ENCODE measurements around the gene DDR2. TPM values are rescaled to one million over a fixed set of nuclear protein-coding genes. Genes with fewer than 3 reads are reported as not detected.

DDR2 gene
- total RNA-seq, 1 experiment from 2014 or later = 1.9 TPM

DNA sequence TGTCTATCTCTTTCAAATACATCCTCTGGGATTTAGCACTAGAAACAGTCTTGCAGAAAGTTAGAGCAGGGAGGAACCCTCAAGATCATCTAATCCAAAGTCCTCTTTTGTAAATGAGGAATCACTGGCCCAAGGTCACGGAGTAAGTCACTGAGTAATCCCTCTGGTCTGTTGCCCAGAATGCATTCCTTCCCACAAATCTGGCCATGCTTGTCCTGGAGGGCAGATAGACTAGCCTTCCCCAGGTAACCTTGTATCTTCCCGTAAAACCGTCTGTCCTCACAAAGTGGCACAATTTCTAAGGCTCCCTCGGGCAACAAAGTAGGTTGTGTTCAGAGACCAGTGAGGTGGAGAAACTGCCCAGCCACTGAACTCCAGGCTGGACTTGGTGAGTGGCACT lies 46.2 kb downstream of the DDR2 start:
- H3K9me3 ChIP-seq (ENCODE audit: control insufficient read depth, insufficient read depth, low read depth, low read length) = no peaks in the 10 kb centered on the region
- no peak overlapping the region for H3K4me3 ChIP-seq (ENCODE audit: low read depth in 2 of 2, low read length in 2 of 2)
- intact Hi-C loops (cut with micrococcal nuclease; ENCODE audit: unreplicated experiment) = no loop called here
- TF ChIP-seq SIN3A (IDR thresholded peaks at IDR 0.05; ENCODE audit: borderline replicate concordance, insufficient read depth, low read depth, low read length) (no peak), TCF7L2 (IDR thresholded peaks at IDR 0.05; ENCODE audit: low read depth, low read length) (no peak), POLR2AphosphoS5 (IDR thresholded peaks at IDR 0.05; ENCODE audit: low read depth, low read length) (no peak)
- TF ChIP-seq, protein P1, sequence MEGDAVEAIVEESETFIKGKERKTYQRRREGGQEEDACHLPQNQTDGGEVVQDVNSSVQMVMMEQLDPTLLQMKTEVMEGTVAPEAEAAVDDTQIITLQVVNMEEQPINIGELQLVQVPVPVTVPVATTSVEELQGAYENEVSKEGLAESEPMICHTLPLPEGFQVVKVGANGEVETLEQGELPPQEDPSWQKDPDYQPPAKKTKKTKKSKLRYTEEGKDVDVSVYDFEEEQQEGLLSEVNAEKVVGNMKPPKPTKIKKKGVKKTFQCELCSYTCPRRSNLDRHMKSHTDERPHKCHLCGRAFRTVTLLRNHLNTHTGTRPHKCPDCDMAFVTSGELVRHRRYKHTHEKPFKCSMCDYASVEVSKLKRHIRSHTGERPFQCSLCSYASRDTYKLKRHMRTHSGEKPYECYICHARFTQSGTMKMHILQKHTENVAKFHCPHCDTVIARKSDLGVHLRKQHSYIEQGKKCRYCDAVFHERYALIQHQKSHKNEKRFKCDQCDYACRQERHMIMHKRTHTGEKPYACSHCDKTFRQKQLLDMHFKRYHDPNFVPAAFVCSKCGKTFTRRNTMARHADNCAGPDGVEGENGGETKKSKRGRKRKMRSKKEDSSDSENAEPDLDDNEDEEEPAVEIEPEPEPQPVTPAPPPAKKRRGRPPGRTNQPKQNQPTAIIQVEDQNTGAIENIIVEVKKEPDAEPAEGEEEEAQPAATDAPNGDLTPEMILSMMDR (IDR thresholded peaks at IDR 0.05) = no peak
- TF ChIP-seq, protein P2, sequence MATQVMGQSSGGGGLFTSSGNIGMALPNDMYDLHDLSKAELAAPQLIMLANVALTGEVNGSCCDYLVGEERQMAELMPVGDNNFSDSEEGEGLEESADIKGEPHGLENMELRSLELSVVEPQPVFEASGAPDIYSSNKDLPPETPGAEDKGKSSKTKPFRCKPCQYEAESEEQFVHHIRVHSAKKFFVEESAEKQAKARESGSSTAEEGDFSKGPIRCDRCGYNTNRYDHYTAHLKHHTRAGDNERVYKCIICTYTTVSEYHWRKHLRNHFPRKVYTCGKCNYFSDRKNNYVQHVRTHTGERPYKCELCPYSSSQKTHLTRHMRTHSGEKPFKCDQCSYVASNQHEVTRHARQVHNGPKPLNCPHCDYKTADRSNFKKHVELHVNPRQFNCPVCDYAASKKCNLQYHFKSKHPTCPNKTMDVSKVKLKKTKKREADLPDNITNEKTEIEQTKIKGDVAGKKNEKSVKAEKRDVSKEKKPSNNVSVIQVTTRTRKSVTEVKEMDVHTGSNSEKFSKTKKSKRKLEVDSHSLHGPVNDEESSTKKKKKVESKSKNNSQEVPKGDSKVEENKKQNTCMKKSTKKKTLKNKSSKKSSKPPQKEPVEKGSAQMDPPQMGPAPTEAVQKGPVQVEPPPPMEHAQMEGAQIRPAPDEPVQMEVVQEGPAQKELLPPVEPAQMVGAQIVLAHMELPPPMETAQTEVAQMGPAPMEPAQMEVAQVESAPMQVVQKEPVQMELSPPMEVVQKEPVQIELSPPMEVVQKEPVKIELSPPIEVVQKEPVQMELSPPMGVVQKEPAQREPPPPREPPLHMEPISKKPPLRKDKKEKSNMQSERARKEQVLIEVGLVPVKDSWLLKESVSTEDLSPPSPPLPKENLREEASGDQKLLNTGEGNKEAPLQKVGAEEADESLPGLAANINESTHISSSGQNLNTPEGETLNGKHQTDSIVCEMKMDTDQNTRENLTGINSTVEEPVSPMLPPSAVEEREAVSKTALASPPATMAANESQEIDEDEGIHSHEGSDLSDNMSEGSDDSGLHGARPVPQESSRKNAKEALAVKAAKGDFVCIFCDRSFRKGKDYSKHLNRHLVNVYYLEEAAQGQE (IDR thresholded peaks at IDR 0.05; ENCODE audit: insufficient read depth in 1 of 2, low read depth in 2 of 2, low read length in 1 of 2) = no peak
- H3K36me3 ChIP-seq (ENCODE audit: control insufficient read depth, insufficient read depth, low read length) = no peaks in the 10 kb centered on the region
- peak overlapping the region; percentile 61 for H3K27ac ChIP-seq (ENCODE audit: low read length)
- ChIA-PET CTCF (interaction anchor here (0.7 kb wide), 1 partner anchor 485 kb away, joined by 3 read pairs; no protein-coding TSS in a partner anchor), POLR2A (no interaction called here)
- ATAC-seq = peak; percentile 92
- in situ Hi-C loops (cut with HindIII; ENCODE audit: low pct_unique_long_range_greater_than_20kb, low sequenced_read_pairs) = no loop called here
- BruUV-seq (replicated peaks) = no TSS peak
- H3K27me3 ChIP-seq (ENCODE audit: control insufficient read depth, insufficient read depth, low read length) = no peaks in the 10 kb centered on the region
- peak; percentile 54 for DNase-seq (ENCODE audit: low read depth, low spot score)
- peaks cover 10% of the 10 kb centered on the region for H3K4me1 ChIP-seq (ENCODE audit: control insufficient read depth, insufficient read depth, low read length)

DNA sequence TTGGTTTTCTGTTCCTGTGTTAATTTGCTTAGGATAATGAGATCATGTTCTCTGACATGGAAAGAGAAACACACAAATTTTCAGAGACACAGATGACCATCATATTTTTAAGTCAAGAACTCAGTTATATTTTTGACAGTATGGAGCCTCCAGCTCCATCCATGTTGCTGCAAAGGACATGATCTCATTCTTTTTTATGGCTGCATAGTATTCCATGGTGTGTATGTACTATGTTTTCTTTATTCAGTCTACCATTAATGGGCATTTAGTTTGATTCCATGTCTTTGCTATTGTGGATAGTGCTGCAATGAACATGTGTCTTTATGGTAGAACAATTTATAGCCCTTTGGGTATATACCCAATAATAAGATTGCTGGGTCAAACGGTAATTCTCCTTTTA lies 47.0 kb downstream of the DDR2 start:
- no peaks in the 10 kb centered on the region for H3K27me3 ChIP-seq (ENCODE audit: control insufficient read depth, insufficient read depth, low read length)
- POLR2A ChIA-PET = no interaction called here
- no TSS peak for BruUV-seq (replicated peaks)
- DNase-seq (ENCODE audit: low read depth, low spot score) = no peak
- peaks cover 10% of the 10 kb centered on the region for H3K4me1 ChIP-seq (ENCODE audit: control insufficient read depth, insufficient read depth, low read length)
- H3K9me3 ChIP-seq (ENCODE audit: control insufficient read depth, insufficient read depth, low read depth, low read length) = no peaks in the 10 kb centered on the region
- H3K27ac ChIP-seq (ENCODE audit: low read length) = no peak overlapping the region; the same call in 1 of the 2 replicates
- in situ Hi-C loops (cut with HindIII; ENCODE audit: low pct_unique_long_range_greater_than_20kb, low sequenced_read_pairs) = no loop called here
- no peaks in the 10 kb centered on the region for H3K36me3 ChIP-seq (ENCODE audit: control insufficient read depth, insufficient read depth, low read length)
- CTCF ChIA-PET = no interaction called here
- H3K4me3 ChIP-seq (ENCODE audit: low read depth in 2 of 2, low read length in 2 of 2) = no peak overlapping the region
- no peak for ATAC-seq
- TF ChIP-seq SIN3A (IDR thresholded peaks at IDR 0.05; ENCODE audit: borderline replicate concordance, insufficient read depth, low read depth, low read length) = no peak
- TF ChIP-seq, protein P2 (IDR thresholded peaks at IDR 0.05; ENCODE audit: insufficient read depth in 1 of 2, low read depth in 2 of 2, low read length in 1 of 2) = no peak
- TF ChIP-seq TCF7L2 (IDR thresholded peaks at IDR 0.05; ENCODE audit: low read depth, low read length) = no peak
- TF ChIP-seq, protein P1 (IDR thresholded peaks at IDR 0.05) = no peak
- TF ChIP-seq POLR2AphosphoS5 (IDR thresholded peaks at IDR 0.05; ENCODE audit: low read depth, low read length) = no peak
- intact Hi-C loops (cut with micrococcal nuclease; ENCODE audit: unreplicated experiment) = no loop called here
